ENCODE results near the gene AGMAT.

GRCh38 chr1:15543589-15544568 lies 41.0 kb downstream of the AGMAT start:
- no peak for TF ChIP-seq EZH2 (IDR thresholded peaks at IDR 0.05; ENCODE audit: insufficient read depth, poor library complexity, severe bottlenecking)
- TF ChIP-seq EZH2phosphoT487 (IDR thresholded peaks at IDR 0.05; ENCODE audit: insufficient read depth, low read depth): no peak
